NB4 (cell line): ENCODE results near the gene UPF1.

Experiments used
- POLR2A ChIP-seq: IDR thresholded peaks from 2 replicates; pipeline ENCODE4 v1.6.1; 2011; ENCODE audit warnings: mild to moderate bottlenecking; ENCODE audit not compliant: insufficient read length; ENCODE audit errors: extremely low read depth
- TF ChIP-seq, protein P1 (sequence below): IDR thresholded peaks from one replicate; pipeline ENCODE4 v1.5.1; 2012; ENCODE audit warnings: low read depth, low read length

DNA sequence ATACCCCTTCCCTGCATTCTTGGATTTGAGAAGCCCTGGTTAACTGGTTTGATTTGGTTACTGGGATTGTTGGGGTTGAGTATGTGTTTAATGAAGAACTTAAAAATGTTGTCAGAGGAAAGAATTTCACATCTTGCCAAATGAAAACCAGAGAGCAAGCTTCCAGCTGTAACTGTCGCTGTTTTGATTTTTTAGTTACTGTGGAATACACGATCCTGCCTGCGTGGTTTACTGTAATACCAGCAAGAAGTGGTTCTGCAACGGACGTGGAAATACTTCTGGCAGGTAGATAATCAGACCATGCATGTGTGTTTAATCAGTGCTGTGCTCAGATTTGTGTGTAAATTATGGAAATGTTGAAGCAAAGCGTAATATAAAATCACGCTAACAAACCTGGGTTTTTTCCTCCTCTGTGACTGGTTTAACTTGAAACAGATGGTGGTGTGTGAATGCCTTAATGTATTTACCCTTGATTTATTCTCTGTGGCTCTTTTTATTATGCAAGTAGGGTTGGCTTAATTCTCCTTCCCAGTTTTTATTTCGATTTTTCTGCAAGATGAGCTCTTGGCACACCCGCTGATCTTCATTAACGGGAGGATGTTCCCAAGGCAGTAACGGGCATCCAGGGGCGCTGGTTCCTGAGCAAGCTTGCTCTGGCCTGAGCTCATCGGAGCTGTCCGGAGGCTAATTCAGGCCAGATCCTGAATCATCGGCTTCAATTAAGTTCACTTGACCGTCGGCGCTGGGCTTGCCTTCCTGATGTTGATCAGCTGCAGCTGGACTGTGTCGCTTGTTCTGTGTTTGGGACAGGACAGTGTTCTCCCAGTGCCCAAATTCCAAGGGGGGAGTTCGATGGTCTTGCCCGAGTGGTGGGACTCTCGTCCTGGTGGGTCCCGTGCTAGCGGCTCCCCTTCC lies 16.0 kb downstream of the UPF1 start:
- TF ChIP-seq POLR2A, result no peak
- TF ChIP-seq, protein P1, sequence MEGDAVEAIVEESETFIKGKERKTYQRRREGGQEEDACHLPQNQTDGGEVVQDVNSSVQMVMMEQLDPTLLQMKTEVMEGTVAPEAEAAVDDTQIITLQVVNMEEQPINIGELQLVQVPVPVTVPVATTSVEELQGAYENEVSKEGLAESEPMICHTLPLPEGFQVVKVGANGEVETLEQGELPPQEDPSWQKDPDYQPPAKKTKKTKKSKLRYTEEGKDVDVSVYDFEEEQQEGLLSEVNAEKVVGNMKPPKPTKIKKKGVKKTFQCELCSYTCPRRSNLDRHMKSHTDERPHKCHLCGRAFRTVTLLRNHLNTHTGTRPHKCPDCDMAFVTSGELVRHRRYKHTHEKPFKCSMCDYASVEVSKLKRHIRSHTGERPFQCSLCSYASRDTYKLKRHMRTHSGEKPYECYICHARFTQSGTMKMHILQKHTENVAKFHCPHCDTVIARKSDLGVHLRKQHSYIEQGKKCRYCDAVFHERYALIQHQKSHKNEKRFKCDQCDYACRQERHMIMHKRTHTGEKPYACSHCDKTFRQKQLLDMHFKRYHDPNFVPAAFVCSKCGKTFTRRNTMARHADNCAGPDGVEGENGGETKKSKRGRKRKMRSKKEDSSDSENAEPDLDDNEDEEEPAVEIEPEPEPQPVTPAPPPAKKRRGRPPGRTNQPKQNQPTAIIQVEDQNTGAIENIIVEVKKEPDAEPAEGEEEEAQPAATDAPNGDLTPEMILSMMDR, result no peak
